Progenitor cell of endocrine pancreas (in vitro differentiated cells): Measurements from ENCODE around the gene GABRQ. TPM values are rescaled to one million over a fixed set of nuclear protein-coding genes. Genes with fewer than 3 reads are reported as not detected.

Experiments
- DNase-seq: peaks from one replicate; pipeline ENCODE4 v3.0.0; 2021; ENCODE audit warnings: low spot score; ENCODE audit not compliant: unreplicated experiment
- H3K27ac Mint-ChIP-seq: 2 replicates; pipeline ENCODE4 v1.8.0; 2021; ENCODE audit warnings: mild to moderate bottlenecking, moderate library complexity, mixed read lengths
- H3K27me3 Mint-ChIP-seq: 2 replicates; pipeline ENCODE4 v1.8.0; 2021; ENCODE audit warnings: mixed read lengths
- H3K36me3 Mint-ChIP-seq: 2 replicates; pipeline ENCODE4 v1.8.0; 2022; ENCODE audit warnings: mixed read lengths; ENCODE audit not compliant: insufficient read depth
- H3K4me1 Mint-ChIP-seq: 2 replicates; pipeline ENCODE4 v1.8.0; 2021; ENCODE audit warnings: low read depth, mixed read lengths
- H3K4me3 Mint-ChIP-seq: 2 replicates; pipeline ENCODE4 v1.8.0; 2021; ENCODE audit warnings: low read depth, mild to moderate bottlenecking, moderate library complexity, mixed read lengths
- H3K9me3 Mint-ChIP-seq: 2 replicates; pipeline ENCODE4 v1.8.0; 2021; ENCODE audit warnings: low read depth, mixed read lengths
- total RNA-seq: library from RNA; stranded (reverse); gene quantifications from 2 replicates; pipeline ENCODE4 v1.2.1, GENCODE V29; 2021
- TF ChIP-seq, protein P1 (sequence below): fragments of 200-600 bp; sonication (generic); IDR thresholded peaks from one replicate; pipeline ENCODE4 v1.5.0; 2021; ENCODE audit warnings: antibody characterized with exemption, mild to moderate bottlenecking; ENCODE audit not compliant: unreplicated experiment

The GABRQ gene
- total RNA-seq, 1 donor from 2014 or later, result 0.10 TPM

DNA sequence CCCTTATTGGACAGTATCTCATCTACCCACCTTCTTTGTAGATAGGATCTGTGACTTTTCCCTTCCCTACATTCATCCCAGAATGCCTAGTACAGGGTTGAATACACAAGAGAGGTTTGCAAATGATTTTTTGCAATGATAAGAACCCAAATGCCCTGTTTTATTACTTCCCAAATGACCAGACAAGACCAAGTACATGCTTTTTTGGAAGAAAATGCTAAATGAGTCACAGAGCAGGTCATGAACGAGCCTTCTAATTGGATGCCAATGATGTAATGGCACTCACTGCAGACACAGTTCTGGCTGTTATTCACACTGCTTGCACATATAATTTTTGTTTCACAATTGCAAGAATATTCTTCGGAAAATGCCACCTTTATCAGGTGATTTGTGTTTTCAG, 17.8 kb upstream of the GABRQ start:
- no peaks in the 10 kb centered on the region for H3K36me3 Mint-ChIP-seq
- no peak for DNase-seq
- H3K27ac Mint-ChIP-seq, result no peak overlapping the region
- no peaks in the 10 kb centered on the region for H3K4me1 Mint-ChIP-seq
- TF ChIP-seq, protein P1, sequence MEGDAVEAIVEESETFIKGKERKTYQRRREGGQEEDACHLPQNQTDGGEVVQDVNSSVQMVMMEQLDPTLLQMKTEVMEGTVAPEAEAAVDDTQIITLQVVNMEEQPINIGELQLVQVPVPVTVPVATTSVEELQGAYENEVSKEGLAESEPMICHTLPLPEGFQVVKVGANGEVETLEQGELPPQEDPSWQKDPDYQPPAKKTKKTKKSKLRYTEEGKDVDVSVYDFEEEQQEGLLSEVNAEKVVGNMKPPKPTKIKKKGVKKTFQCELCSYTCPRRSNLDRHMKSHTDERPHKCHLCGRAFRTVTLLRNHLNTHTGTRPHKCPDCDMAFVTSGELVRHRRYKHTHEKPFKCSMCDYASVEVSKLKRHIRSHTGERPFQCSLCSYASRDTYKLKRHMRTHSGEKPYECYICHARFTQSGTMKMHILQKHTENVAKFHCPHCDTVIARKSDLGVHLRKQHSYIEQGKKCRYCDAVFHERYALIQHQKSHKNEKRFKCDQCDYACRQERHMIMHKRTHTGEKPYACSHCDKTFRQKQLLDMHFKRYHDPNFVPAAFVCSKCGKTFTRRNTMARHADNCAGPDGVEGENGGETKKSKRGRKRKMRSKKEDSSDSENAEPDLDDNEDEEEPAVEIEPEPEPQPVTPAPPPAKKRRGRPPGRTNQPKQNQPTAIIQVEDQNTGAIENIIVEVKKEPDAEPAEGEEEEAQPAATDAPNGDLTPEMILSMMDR, result no peak
- H3K9me3 Mint-ChIP-seq, result peaks cover 13% of the 10 kb centered on the region
- peaks cover 3% of the 10 kb centered on the region for H3K27me3 Mint-ChIP-seq
- H3K4me3 Mint-ChIP-seq, result no peak overlapping the region

DNA sequence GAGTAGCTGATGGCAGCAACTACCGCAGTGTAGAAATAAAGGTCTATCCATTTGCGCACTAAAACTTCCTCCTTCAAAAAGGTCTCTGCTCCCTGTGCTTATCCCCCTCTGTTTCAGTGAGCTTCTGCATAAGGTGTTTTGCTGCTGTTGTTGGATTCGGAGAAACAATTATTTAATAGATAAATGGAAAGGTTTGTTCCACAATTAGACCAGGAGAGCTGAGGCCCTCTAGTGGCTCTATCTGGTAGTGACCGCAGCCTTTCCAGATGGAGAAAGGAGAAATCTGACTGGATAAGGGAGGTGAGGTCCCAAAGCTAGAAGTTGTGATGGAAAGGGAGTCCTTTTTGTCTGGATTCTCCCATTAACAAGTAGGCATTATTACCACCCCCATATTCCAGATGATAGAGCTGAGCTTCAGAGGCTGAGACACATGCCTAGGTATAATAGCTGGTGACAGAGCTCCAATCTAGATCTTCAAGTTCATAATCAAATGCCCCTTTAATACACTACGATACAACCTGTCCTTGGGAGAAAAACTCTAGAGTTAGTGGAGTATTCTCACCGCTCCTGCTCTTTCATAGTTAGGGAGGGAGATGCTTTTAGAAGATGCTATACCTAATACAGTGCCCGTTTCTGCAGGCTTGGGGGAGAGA, 5.1 kb upstream of the GABRQ start:
- Mint-ChIP-seq H3K36me3 (no peaks in the 10 kb centered on the region), H3K27ac (no peak overlapping the region), H3K4me1 (no peaks in the 10 kb centered on the region), H3K27me3 (peaks cover 22% of the 10 kb centered on the region), H3K4me3 (no peak overlapping the region), H3K9me3 (peaks cover 27% of the 10 kb centered on the region)
- TF ChIP-seq, protein P1, result peak; percentile 77
- DNase-seq, result peak; percentile 43

DNA sequence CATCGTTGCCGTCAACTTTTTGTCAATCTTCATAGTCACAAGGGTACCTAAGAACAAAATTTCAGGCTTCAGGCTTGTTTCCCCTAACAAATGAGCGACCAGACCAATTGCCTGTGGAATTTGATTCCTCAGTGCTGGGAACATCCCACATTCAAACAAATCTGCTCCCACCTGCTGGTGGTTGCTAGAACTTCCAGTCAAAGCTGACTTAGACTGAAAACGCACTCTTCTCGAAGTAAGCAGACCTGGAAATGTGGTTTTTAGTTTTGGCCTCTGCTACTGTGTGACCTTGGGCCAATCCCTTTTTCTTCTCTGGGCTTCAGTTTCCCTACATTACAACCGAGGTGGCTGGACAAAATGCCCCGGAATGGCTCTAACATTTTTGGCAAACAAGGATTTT, 1.8 kb upstream of the GABRQ start:
- Mint-ChIP-seq H3K4me1 (no peaks in the 10 kb centered on the region), H3K9me3 (peaks cover 18% of the 10 kb centered on the region), H3K4me3 (no peak overlapping the region), H3K36me3 (no peaks in the 10 kb centered on the region), H3K27me3 (peaks cover 42% of the 10 kb centered on the region), H3K27ac (no peak overlapping the region)
- TF ChIP-seq, protein P1, result peak; percentile 62
- no peak for DNase-seq

DNA sequence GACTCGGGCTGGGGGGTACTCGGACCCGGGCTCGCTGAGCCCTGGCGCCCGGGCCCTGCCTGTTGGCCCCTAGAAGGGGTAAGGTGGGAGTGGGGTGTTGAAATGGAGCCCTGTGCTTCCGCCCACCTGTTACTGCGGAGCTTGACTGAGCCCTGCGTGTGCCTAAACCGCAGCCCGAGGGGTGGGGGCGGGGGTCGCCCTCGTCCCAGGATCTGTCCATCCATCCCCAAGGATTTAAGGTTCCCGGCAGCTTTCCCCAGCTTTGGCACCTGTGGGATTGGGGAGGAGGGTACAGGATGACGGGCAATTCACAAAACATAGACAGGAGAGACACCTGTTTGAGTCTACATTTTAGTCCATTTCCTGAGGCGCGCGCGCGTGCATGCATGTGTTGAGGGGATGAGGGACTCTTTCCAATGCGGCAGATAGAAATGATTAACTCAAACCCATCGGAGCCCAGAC, 779 bp downstream of the GABRQ start:
- Mint-ChIP-seq H3K9me3 (peaks cover 10% of the 10 kb centered on the region), H3K4me1 (no peaks in the 10 kb centered on the region)

DNA sequence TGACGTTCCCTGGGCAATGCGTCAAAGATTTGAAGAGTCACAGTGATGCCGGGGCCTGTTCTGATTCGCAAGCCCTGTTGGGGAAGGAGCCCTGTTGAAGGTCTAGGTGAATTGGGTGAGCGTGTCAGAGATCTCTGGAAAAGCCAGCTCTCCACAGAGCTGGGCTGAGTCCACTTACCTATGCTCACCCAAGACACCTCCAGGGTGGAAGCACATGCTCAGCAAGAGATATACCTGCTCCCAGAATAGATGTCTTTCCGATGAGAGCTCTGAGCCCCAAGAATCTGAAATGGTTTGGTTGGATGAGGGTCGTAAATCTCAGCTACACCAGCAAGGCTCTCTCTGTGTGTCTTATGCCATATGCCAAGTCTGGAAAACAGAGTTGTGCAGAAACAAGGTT, 1.7 kb downstream of the GABRQ start:
- Mint-ChIP-seq H3K27me3 (peaks cover 41% of the 10 kb centered on the region), H3K27ac (no peak overlapping the region), H3K4me3 (no peak overlapping the region), H3K4me1 (no peaks in the 10 kb centered on the region), H3K36me3 (no peaks in the 10 kb centered on the region), H3K9me3 (peaks cover 3% of the 10 kb centered on the region)
- DNase-seq, result no peak
- TF ChIP-seq, protein P1, result no peak

More for the DNA sequence above, 779 bp downstream of the GABRQ start:
- no peaks in the 10 kb centered on the region for H3K36me3 Mint-ChIP-seq
- no peak for DNase-seq
- peaks cover 41% of the 10 kb centered on the region for H3K27me3 Mint-ChIP-seq
- H3K27ac Mint-ChIP-seq, result no peak overlapping the region
- TF ChIP-seq, protein P1, result no peak
- H3K4me3 Mint-ChIP-seq, result peak overlapping the region; percentile 16
